ENCODE data around the gene RXRA. TPM values are rescaled to one million over a fixed set of nuclear protein-coding genes. Genes with fewer than 3 reads are reported as not detected.

Gene RXRA
- polyA plus RNA-seq, 1 donor from 2014 or later = 2.7 TPM

DNA sequence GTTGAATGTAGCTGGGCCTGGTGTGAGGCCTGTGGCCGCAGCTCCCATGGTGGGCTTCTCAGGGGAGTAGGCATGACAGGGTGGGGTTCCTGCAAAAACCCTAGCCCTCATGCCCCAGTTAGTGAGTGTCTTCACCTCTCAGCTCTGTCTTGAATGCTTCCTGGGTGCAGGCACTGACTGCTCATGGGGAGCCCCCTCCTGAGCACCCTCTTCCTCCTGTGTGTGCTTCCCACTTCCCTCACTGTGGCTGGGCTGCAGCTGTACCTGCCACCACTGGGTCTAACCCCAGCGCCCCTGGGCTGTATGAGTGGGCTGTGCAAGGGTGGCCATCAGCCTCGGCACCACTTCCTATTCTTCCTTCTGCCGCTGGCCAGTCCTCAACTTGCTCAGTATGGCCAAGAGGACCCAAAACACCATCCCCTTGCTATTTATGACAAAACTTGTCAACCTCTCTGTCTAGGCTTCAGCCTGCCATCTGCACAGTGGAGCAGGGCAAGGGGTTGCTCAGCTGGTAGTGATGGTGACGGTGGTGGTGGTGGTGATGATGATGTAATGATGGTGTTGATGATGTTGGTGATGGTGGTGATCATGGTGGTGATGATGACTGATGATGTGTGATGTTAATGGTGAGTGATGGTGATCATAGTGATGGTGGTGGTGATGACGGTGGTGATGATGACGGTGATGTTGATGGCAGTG lies 67.5 kb downstream of the RXRA start:
- Histone ChIP-seq H3K9me3 (ENCODE audit: low read length) (no peaks in the 10 kb centered on the region), H3K36me3 (ENCODE audit: insufficient read depth, low read length) (no peaks in the 10 kb centered on the region), H3K4me2 (ENCODE audit: low read length) (no peak overlapping the region), H3K79me2 (replicated peaks; ENCODE audit: insufficient read depth, low read length) (no peaks in the 10 kb centered on the region), H3K9ac (ENCODE audit: low read length) (no peak overlapping the region), H3K27ac (ENCODE audit: low read length) (no peak overlapping the region), H3F3A (ENCODE audit: insufficient read depth, low read length, poor library complexity, severe bottlenecking) (no peaks in the 10 kb centered on the region), H3K27me3 (ENCODE audit: insufficient read depth, low read depth, low read length) (no peaks in the 10 kb centered on the region), H3K4me3 (ENCODE audit: low read length) (no peak overlapping the region), H3K9me2 (ENCODE audit: insufficient read depth, low read length) (no peaks in the 10 kb centered on the region), H4K20me1 (ENCODE audit: insufficient read depth) (no peaks in the 10 kb centered on the region), H2AFZ (ENCODE audit: low read depth, low read length) (no peak overlapping the region)
- TF ChIP-seq REST (IDR thresholded peaks at IDR 0.05; ENCODE audit: borderline replicate concordance) (no peak), SMC3 (conservative IDR thresholded peaks at IDR 0.05; ENCODE audit: poor library complexity) (no peak), POLR2AphosphoS5 (IDR thresholded peaks at IDR 0.05) (no peak), RAD21 (conservative IDR thresholded peaks at IDR 0.05) (no peak), EP300 (conservative IDR thresholded peaks at IDR 0.05; ENCODE audit: poor library complexity, severe bottlenecking) (no peak), MXI1 (conservative IDR thresholded peaks at IDR 0.05; ENCODE audit: poor library complexity, severe bottlenecking) (no peak), TAF1 (IDR thresholded peaks at IDR 0.05; ENCODE audit: low read depth) (no peak)

- no peak overlapping the region for H3K9ac ChIP-seq (ENCODE audit: low read length)
- H4K20me1 ChIP-seq (ENCODE audit: insufficient read depth) = no peaks in the 10 kb centered on the region
- TF ChIP-seq RAD21 (conservative IDR thresholded peaks at IDR 0.05) (no peak), CTCF (IDR thresholded peaks at IDR 0.05; ENCODE audit: poor library complexity, severe bottlenecking) (no peak), MXI1 (conservative IDR thresholded peaks at IDR 0.05; ENCODE audit: poor library complexity, severe bottlenecking) (no peak), SMC3 (conservative IDR thresholded peaks at IDR 0.05; ENCODE audit: poor library complexity) (no peak), POLR2AphosphoS5 (IDR thresholded peaks at IDR 0.05) (no peak), EZH2 (IDR thresholded peaks at IDR 0.05; ENCODE audit: borderline replicate concordance, insufficient read depth, low read length, poor library complexity, severe bottlenecking) (no peak), EP300 (conservative IDR thresholded peaks at IDR 0.05; ENCODE audit: poor library complexity, severe bottlenecking) (no peak)
- no peak overlapping the region for H3K4me2 ChIP-seq (ENCODE audit: low read length)
- no peak overlapping the region for H3K4me3 ChIP-seq (ENCODE audit: low read length)
- H3K36me3 ChIP-seq (ENCODE audit: insufficient read depth, low read length) = no peaks in the 10 kb centered on the region
- H3K9me3 ChIP-seq (ENCODE audit: low read length) = no peaks in the 10 kb centered on the region
- no peaks in the 10 kb centered on the region for H3K27me3 ChIP-seq (ENCODE audit: insufficient read depth, low read depth, low read length)
- H3K27ac ChIP-seq (ENCODE audit: low read length) = no peak overlapping the region
- no peak overlapping the region for H2AFZ ChIP-seq (ENCODE audit: low read depth, low read length)
- no peaks in the 10 kb centered on the region for H3K9me2 ChIP-seq (ENCODE audit: insufficient read depth, low read length)
- no peaks in the 10 kb centered on the region for H3F3A ChIP-seq (ENCODE audit: insufficient read depth, low read length, poor library complexity, severe bottlenecking)
- H3K79me2 ChIP-seq (replicated peaks; ENCODE audit: insufficient read depth, low read length) = no peaks in the 10 kb centered on the region
Observed at GRCh38 chr9:134395002-134395517, 68.8 kb downstream of the RXRA start.
